K562 (cell line): Measurements from ENCODE around the gene NRXN3. TPM values are rescaled to one million over a fixed set of nuclear protein-coding genes. Genes with fewer than 3 reads are reported as not detected.

ENCODE experiments used
- ATAC-seq: fragments of 200-7000 bp; cut with Tn5 transposase; 3 replicates; pipeline ENCODE4 v1.9.1; 2020; ENCODE audit warnings: moderate library complexity
- BruUV-seq: library from RNA; stranded (reverse); fragments of 400-500 nt; replicated peaks from 2 replicates; lab custom pipeline; 2021; lab: Mats Ljungman, UMichigan
- CTCF ChIA-PET: fragments of 300-600 bp; formaldehyde crosslinking; extraction: SDS; loops from one replicate; lab custom pipeline; 2021; ENCODE audit warnings: low intra/inter-chr PET ratio; lab: Yijun Ruan, JAX
- POLR2A ChIA-PET: fragments of 300-600, 350-650 bp; sonication (Branson Sonifier 250); formaldehyde crosslinking; extraction: SDS; loops from one replicate; lab custom pipeline; 2021; ENCODE audit warnings: antibody characterized with exemption, inconsistent platforms; lab: Yijun Ruan, JAX
- DNase-seq, 4 experiments: peaks; one replicate each; pipeline versions ENCODE4 v3.0.0 to v3.0.0-alpha.2; 2011 to 2018; ENCODE audit warnings: low spot score in 3 of 4, mixed read lengths in 3 of 4; ENCODE audit errors: extremely low read depth in 1 of 4
- FAIRE-seq: peaks from 2 replicates; lab custom pipeline; 2011; peaks lifted over from hg19 to GRCh38; lab: Jason Lieb, UNC
- H2AFZ ChIP-seq: 2 replicates; pipeline ENCODE4 v1.6.0; 2011; ENCODE audit warnings: low read depth, low read length, control low read depth, inconsistent platforms
- H3K27ac ChIP-seq: fragments of 200-600 bp; 3 replicates; pipeline ENCODE4 v1.8.0; 2011; ENCODE audit warnings: low read depth, mild to moderate bottlenecking, control low read depth, inconsistent platforms, low read length, moderate library complexity, mixed read lengths; ENCODE audit errors: extremely low read depth
- H3K27me3 ChIP-seq, 2 experiments: fragments of 300-600 bp in 1 of 2; 2 replicates in 1 of 2; 3 replicates in 1 of 2; pipeline versions ENCODE4 v1.6.0 to v1.8.0; 2011; ENCODE audit warnings: inconsistent platforms in 2 of 2, low read length in 2 of 2, mild to moderate bottlenecking in 1 of 2, mixed read lengths in 1 of 2, moderate library complexity in 1 of 2; ENCODE audit not compliant: control insufficient read depth in 2 of 2, insufficient read depth in 2 of 2
- H3K36me3 ChIP-seq: fragments of 300-600 bp; 3 replicates; pipeline ENCODE4 v1.8.0; 2011; ENCODE audit warnings: mild to moderate bottlenecking, low read length, inconsistent platforms; ENCODE audit not compliant: control insufficient read depth, insufficient read depth
- H3K4me1 ChIP-seq, 2 experiments: fragments of 200-600 bp in 1 of 2; replicated peaks in 1 of 2; 2 replicates in 1 of 2; 3 replicates in 1 of 2; pipeline versions ENCODE4 v1.5.1 to v1.8.0; 2011; ENCODE audit warnings: inconsistent platforms in 2 of 2, low read length in 2 of 2, mild to moderate bottlenecking in 1 of 2, mixed read lengths in 1 of 2, moderate library complexity in 1 of 2; ENCODE audit not compliant: control insufficient read depth in 2 of 2, insufficient read depth in 2 of 2
- H3K4me2 ChIP-seq: 2 replicates; pipeline ENCODE4 v1.6.1; 2011; ENCODE audit warnings: low read length, control low read depth, inconsistent platforms, mixed read lengths; ENCODE audit not compliant: insufficient read depth
- H3K4me3 ChIP-seq: fragments of 200-600 bp; sonication (generic), shearing (Covaris generic); 2 replicates; pipeline ENCODE4 v1.5.1; 2016; ENCODE audit warnings: control low read depth, inconsistent platforms
- H3K79me2 ChIP-seq: fragments of 200-600 bp; 3 replicates; pipeline ENCODE4 v1.8.0; 2011; ENCODE audit warnings: low read length, inconsistent platforms; ENCODE audit not compliant: control insufficient read depth, insufficient read depth
- H3K9ac ChIP-seq, 2 experiments: 2 replicates each; pipeline versions ENCODE4 v1.6.0 to v1.6.1; 2011; ENCODE audit warnings: low read depth in 2 of 2, low read length in 2 of 2, control low read depth in 1 of 2, inconsistent platforms in 1 of 2, mild to moderate bottlenecking in 1 of 2, mixed read lengths in 1 of 2; ENCODE audit not compliant: insufficient read depth in 1 of 2
- H3K9me1 ChIP-seq: one replicate; pipeline ENCODE4 v1.6.0; 2011; ENCODE audit warnings: inconsistent platforms, mild to moderate bottlenecking, low read length, moderate library complexity; ENCODE audit not compliant: control insufficient read depth, insufficient read depth
- H3K9me3 ChIP-seq: replicated peaks from 2 replicates; pipeline ENCODE4 v1.5.1; 2011; ENCODE audit warnings: low read depth, low read length, inconsistent platforms; ENCODE audit not compliant: control insufficient read depth, insufficient read depth
- H4K20me1 ChIP-seq: replicated peaks from 2 replicates; pipeline ENCODE4 v1.6.1; 2011; ENCODE audit warnings: low read length, inconsistent platforms, mixed read lengths; ENCODE audit not compliant: control insufficient read depth, insufficient read depth
- ERF ChIP-seq: fragments of 450-650 bp; formaldehyde crosslinking; IDR thresholded peaks from 2 replicates; pipeline ENCODE4 v1.4.0; 2020; ENCODE audit warnings: mild to moderate bottlenecking, mixed read lengths
- NFATC3 ChIP-seq: fragments of 450-650 bp; IDR thresholded peaks from 2 replicates; pipeline ENCODE4 v1.6.1; 2017; ENCODE audit warnings: mild to moderate bottlenecking
- SMAD2 ChIP-seq: fragments of 150-350 bp; IDR thresholded peaks from 2 replicates; pipeline ENCODE4 v1.6.1; 2014; ENCODE audit warnings: low read depth, mild to moderate bottlenecking, low read length
- TBL1XR1 ChIP-seq, 2 experiments: IDR thresholded peaks; 2 replicates each; pipeline ENCODE4 v1.6.1; 2012; ENCODE audit warnings: improper control_type of control experiment in 2 of 2, low read length in 2 of 2, mild to moderate bottlenecking in 1 of 2
- ZNF124 ChIP-seq: sonication (generic); formaldehyde crosslinking; IDR thresholded peaks from 2 replicates; pipeline ENCODE4 v1.8.1; 2022; ENCODE audit warnings: missing genetic modification reagents
- WGBS: fragments of 100-300 bp; shearing (Covaris generic); methylation state at CpG from one replicate; pipeline ENCODE4 v1.1.6; 2016; ENCODE audit warnings: low coverage, mixed read lengths; ENCODE audit not compliant: insufficient coverage; ENCODE audit errors: missing lambda C conversion rate; 5-methylcytosine and 5-hydroxymethylcytosine counted together
- in situ Hi-C: fragments of 300-500 bp; cut with MboI; formaldehyde crosslinking; loops from 4 replicates; pipeline ENCODE4 v1.15.0; 2018; ENCODE audit warnings: inconsistent platforms, mixed read lengths
- intact Hi-C: fragments of 100-400 bp; cut with micrococcal nuclease; formaldehyde crosslinking; loops from 2 replicates; pipeline ENCODE4 v1.14.2; 2022
- polyA plus RNA-seq, 8 experiments: library from polyadenylated mRNA; depleted of rRNA in 4 of 8; stranded (reverse) in 5 of 8; unstranded in 3 of 8; fragments of >200 nt; fragmentation: Nextera tagmentation in 2 of 8; fragmentation: Illumina TruSeq in 1 of 8; extraction: Ambion mirVana in 2 of 8; extraction: Trizol in 1 of 8; gene quantifications; 2 replicates each; pipeline versions ENCODE4 v1.2.1 to v1.2.3, GENCODE V29; 2011 to 2014; ENCODE audit warnings: inconsistent platforms in 1 of 8, missing spikeins in 1 of 8
- total RNA-seq, 7 experiments: library from RNA; depleted of rRNA in 6 of 7; stranded (reverse); fragments of >200 nt in 6 of 7; fragmentation: Illumina TruSeq in 2 of 7; extraction: Trizol in 2 of 7; gene quantifications; 2 replicates each; pipeline versions ENCODE4 v1.2.1 to v1.2.3, GENCODE V29; 2011 to 2021; ENCODE audit warnings: low replicate concordance in 1 of 7
- TF ChIP-seq, protein P1 (sequence below): fragments of 250-450 bp; sonication (Bioruptor Pico); IDR thresholded peaks from 2 replicates; pipeline ENCODE4 v1.5.0; 2020; ENCODE audit warnings: mild to moderate bottlenecking

Gene NRXN3
- total and polyA plus RNA-seq, 9 of the 15 experiments (the other 6 are each of a cell fraction or from before 2014, with no cell fraction given) = 0.09 TPM; not detected in 8

DNA sequence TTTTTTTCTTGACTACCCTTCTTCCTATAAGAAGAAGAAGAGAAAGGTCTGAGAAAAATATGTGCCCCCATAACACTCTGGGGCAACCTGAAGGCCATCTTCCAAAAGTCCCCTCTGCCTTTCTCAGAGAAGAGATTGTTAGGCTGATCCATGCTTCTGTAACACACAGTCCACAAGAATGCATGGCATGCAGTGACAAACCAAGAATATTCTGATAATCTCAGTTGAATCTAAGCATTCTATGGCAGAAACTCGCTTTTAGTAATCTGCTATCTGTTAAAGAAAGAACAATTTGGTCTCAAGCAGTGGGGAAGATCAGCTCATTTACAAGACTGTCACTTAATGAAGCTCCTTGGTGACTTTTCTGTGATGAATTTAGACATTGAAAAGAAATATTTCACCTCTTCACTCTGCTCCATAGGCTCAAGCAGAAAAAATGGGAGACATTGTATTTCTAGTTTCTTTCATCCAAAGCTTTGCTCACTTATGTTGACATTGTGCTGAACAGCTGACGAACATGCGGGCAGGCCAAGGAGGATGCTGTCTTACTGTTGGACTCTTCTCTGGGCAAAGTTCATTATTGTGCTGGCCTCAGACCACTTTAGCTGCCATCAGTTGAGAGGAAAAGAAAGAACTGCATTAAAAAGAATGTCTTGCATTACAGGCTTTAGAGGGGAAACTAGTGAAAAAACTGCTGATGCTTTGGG, 1084.0 kb downstream of the NRXN3 start:
- intact Hi-C loops = no loop called here
- Histone ChIP-seq H3K9me3 (no peaks in the 10 kb centered on the region), H3K4me2 (no peak overlapping the region), H3K9ac (no peak overlapping the region), H3K4me1 (no peaks in the 10 kb centered on the region), H3K79me2 (no peaks in the 10 kb centered on the region), H3K27ac (no peak overlapping the region), H3K27me3 (no peaks in the 10 kb centered on the region), H2AFZ (no peak overlapping the region), H3K9me1 (no peaks in the 10 kb centered on the region), H3K4me3 (no peak overlapping the region)
- in situ Hi-C loops = no loop called here
- DNase-seq (no peak), FAIRE-seq (no peak)
- POLR2A ChIA-PET = no interaction called here
- BruUV-seq = no TSS peak
- TF ChIP-seq ZNF124 (CRISPR knock-in tag) (no peak), TBL1XR1 (IDR thresholded peaks at IDR 0.05; ENCODE audit: low read length in 2 of 2) (no peak), ERF (CRISPR knock-in tag) (no peak), SMAD2 (no peak), NFATC3 (no peak)
- TF ChIP-seq, protein P1, sequence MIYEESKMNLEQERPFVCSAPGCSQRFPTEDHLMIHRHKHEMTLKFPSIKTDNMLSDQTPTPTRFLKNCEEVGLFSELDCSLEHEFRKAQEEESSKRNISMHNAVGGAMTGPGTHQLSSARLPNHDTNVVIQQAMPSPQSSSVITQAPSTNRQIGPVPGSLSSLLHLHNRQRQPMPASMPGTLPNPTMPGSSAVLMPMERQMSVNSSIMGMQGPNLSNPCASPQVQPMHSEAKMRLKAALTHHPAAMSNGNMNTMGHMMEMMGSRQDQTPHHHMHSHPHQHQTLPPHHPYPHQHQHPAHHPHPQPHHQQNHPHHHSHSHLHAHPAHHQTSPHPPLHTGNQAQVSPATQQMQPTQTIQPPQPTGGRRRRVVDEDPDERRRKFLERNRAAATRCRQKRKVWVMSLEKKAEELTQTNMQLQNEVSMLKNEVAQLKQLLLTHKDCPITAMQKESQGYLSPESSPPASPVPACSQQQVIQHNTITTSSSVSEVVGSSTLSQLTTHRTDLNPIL (CRISPR knock-in tag) = no peak
- TF ChIP-seq, all 486 proteins: peak for 0
- no peaks in the 10 kb centered on the region for H3K36me3 ChIP-seq
- WGBS = 6% methylated on average over 3 of the region's 3 CpGs
- no peaks in the 10 kb centered on the region for H4K20me1 ChIP-seq
- no peak for ATAC-seq
- CTCF ChIA-PET = no interaction called here
